AG04449 (cell line): ENCODE data around the gene CDC14A.

Experiments
- CTCF ChIA-PET: fragments of 350-600 bp; formaldehyde crosslinking; extraction: SDS; loops from one replicate; lab custom pipeline; 2021; ENCODE audit warnings: antibody characterized with exemption; lab: Yijun Ruan, JAX
- POLR2A ChIA-PET: fragments of 400-600, 350-600 bp; formaldehyde crosslinking; extraction: SDS; loops from one replicate; lab custom pipeline; 2020; ENCODE audit warnings: antibody characterized with exemption, inconsistent platforms; lab: Yijun Ruan, JAX
- DNase-seq: peaks from one replicate; pipeline ENCODE4 v3.0.0-alpha.2; 2010; ENCODE audit warnings: low read depth, low spot score
- H3K4me3 ChIP-seq: 2 replicates; pipeline ENCODE4 v1.5.1; 2011; ENCODE audit warnings: low read depth, mild to moderate bottlenecking, control low read depth, low read length
- TF ChIP-seq, protein P1 (sequence below): IDR thresholded peaks from one replicate; pipeline ENCODE4 v1.5.1; 2011; ENCODE audit warnings: mild to moderate bottlenecking, moderate library complexity, low read length, control low read depth, inconsistent platforms; ENCODE audit not compliant: insufficient read depth; ENCODE audit errors: missing control alignments

The CDC14A gene

DNA sequence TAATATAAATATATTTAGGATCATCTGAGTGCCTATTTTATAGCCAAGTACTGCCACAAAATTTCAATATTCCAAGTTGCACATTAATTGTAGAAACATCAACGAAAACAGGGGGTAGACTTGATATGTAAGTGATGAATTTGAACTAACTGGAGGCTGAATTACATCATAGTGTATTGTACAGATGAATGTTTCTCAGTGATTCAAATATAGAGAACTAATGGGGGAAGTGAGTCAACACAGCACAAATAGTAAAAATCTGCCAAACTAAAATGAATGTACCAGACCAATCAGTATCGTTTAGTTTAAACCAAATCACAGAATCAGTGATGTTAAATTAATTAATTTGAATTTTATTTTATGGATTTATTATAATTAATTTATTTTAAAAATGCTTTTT, 43.5 kb upstream of the CDC14A start:
- ChIA-PET POLR2A (no interaction called here), CTCF (interaction anchor here (1.2 kb wide), 1 partner anchor 10 kb away, joined by 4 read pairs; no protein-coding TSS in a partner anchor)
- TF ChIP-seq, protein P1, sequence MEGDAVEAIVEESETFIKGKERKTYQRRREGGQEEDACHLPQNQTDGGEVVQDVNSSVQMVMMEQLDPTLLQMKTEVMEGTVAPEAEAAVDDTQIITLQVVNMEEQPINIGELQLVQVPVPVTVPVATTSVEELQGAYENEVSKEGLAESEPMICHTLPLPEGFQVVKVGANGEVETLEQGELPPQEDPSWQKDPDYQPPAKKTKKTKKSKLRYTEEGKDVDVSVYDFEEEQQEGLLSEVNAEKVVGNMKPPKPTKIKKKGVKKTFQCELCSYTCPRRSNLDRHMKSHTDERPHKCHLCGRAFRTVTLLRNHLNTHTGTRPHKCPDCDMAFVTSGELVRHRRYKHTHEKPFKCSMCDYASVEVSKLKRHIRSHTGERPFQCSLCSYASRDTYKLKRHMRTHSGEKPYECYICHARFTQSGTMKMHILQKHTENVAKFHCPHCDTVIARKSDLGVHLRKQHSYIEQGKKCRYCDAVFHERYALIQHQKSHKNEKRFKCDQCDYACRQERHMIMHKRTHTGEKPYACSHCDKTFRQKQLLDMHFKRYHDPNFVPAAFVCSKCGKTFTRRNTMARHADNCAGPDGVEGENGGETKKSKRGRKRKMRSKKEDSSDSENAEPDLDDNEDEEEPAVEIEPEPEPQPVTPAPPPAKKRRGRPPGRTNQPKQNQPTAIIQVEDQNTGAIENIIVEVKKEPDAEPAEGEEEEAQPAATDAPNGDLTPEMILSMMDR, result no peak
- H3K4me3 ChIP-seq, result no peak overlapping the region
- no peak for DNase-seq

DNA sequence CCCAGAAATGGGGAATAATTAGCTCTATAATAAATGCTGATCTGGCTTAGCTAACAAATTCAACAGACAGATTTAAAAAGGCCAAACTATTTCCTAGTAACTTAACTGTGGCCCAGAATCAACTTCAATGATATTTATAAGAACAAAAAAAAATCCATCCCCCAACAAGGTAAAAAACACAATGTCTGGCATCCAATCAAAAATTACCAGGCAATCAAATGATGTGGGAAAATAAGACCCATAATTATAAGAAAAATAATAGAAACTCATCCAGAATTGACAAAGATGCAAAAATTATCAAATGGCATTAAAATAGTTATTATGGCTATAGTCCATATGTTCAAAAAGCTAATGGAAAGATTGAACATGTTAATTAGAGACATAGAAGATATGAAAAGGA, 42.4 kb upstream of the CDC14A start:
- DNase-seq, result no peak
- no peak overlapping the region for H3K4me3 ChIP-seq
- TF ChIP-seq, protein P1, result no peak
- ChIA-PET POLR2A (no interaction called here), CTCF (no interaction called here)

DNA sequence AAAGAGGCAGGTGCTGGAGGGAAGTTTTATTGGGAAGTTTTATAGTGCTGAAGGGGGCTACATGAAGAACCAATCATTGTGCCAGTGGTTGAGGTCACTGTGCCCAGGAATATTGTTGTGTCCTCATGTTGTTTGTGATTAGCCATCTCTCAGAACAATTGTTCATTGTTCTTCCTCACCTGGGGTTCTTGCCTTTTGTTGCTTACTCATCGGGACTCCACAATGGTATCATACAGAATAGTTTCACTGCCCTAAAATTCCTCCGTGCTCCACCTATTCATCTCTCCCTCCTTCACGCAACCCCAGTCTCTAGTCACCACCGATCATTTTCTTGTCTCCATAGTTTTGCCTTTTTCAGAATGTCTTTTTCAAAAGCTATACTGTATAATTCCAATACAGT, 38.9 kb upstream of the CDC14A start:
- H3K4me3 ChIP-seq, result no peak overlapping the region
- TF ChIP-seq, protein P1, result no peak
- DNase-seq, result no peak
- ChIA-PET CTCF (no interaction called here), POLR2A (no interaction called here)

DNA sequence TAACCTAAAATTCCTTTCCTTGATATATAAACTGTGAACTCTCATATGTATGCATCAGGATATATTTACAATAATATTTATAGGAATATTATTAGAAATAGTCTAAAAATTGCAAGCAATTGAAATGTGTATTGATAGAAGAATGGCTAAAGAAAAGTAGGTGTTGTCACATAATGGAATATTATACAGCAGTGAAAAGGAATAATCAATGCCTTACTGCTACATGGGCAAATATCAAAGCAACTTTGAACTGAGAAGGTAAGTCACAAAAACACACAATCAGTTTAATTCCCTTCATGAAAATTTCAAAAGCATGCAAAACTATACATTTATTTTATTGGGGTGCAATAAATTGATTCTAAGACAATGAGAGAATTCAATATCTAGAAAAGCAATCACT, 35.7 kb upstream of the CDC14A start:
- POLR2A ChIA-PET, result no interaction called here

DNA sequence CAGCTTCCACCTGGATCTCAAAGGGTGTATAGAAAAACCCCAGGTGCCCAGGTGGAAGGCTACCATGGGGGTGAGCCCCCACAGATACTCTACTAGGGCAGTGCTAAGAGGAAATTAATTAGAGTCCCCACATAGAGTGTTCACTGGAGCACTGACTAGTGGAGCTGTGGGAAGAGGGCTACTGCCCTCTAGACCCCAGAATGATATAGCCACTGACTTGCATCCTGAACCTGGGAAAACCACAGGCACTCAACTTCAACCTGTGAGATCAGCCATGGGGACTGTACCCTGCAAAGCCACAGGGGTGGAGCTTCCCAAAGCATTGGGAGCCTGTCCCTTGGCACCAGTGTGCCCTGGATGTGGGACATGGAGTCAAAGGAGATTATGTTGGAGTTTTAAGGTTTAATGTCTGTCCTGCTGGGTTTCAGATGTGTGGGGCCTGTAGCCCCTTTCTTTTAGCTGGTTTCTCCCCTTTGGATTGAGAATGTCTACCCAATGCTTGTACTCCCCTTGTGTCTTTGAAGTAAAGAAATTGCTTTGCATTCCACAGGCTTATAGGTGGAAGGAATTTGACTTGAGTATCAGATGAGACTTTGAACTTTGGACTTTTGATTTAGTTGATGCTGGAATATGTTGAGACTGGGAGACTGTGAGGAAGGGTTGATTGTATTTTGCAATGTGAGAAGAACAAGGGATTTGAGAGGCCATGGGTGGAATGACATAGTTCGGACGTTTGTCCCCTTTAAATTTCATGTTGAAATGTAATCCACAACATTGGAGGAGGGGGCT, 31.8 kb upstream of the CDC14A start:
- no peak overlapping the region for H3K4me3 ChIP-seq
- TF ChIP-seq, protein P1, result no peak
- POLR2A ChIA-PET, result no interaction called here
- DNase-seq, result no peak
- CTCF ChIA-PET, result no interaction called here

More for the DNA sequence above, 35.7 kb upstream of the CDC14A start:
- CTCF ChIA-PET, result no interaction called here
- TF ChIP-seq, protein P1, result no peak
- no peak overlapping the region for H3K4me3 ChIP-seq
- DNase-seq, result no peak

DNA sequence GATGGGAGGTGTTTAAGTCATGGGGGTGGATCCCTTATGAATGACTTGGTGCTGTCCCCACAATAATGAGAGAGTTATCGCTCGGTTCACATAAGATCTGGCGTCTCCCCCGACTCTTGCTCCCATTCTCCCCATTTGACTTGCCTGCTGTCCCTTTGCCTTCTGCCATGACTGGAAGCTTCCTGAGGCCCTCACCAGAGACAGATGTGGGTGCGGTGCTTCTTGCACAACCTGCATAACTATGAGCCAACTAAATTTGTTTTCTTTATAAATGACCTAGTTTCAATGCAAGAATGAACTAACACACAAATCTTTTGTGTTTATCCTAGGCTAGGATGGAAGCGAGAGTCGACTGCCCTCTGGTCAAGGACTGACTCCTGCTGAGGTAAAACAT, 31.2 kb upstream of the CDC14A start:
- no peak overlapping the region for H3K4me3 ChIP-seq
- DNase-seq, result no peak
- CTCF ChIA-PET, result no interaction called here
- TF ChIP-seq, protein P1, result no peak
- POLR2A ChIA-PET, result no interaction called here
